DMS79 (cell line): ENCODE measurements around the gene CCDC106.
A peak's percentile ranks its signal among the peaks of the same experiment; 100 is the strongest.

Source experiments
- DNase-seq: peaks from one replicate; lab custom pipeline; 2025; lab: John Stamatoyannopoulos, UW

CCDC106 gene

GRCh38 chr19:55650602-55651230 lies 2.7 kb downstream of the CCDC106 start:
- no peak for DNase-seq

GRCh38 chr19:55651236-55651635 lies 3.2 kb downstream of the CCDC106 start:
- DNase-seq: no peak

- DNase-seq: no peak
These were observed 4.5 kb downstream of the CCDC106 start for GRCh38 chr19:55652311-55653128.

- peak; percentile 98 for DNase-seq
These were observed 5.8 kb downstream of the CCDC106 start for GRCh38 chr19:55653651-55654322.

- peak; percentile 97 for DNase-seq
These were observed 6.4 kb downstream of the CCDC106 start for GRCh38 chr19:55654323-55654867.

GRCh38 chr19:55654868-55655647 lies 7.0 kb downstream of the CCDC106 start, which contains the start of gene U2AF2:
U2AF2 (plus strand) TSS chr19:55655035; CDS start chr19:55655105, 70 bp downstream.
- peak; percentile 73 for DNase-seq

GRCh38 chr19:55655648-55656040 lies 7.6 kb downstream of the CCDC106 start:
- DNase-seq: no peak

- no peak for DNase-seq
These were observed 8.5 kb downstream of the CCDC106 start for GRCh38 chr19:55656552-55656951.

GRCh38 chr19:55656988-55657747 lies 9.2 kb downstream of the CCDC106 start:
- DNase-seq: no peak

- DNase-seq: no peak
These were observed 10.9 kb downstream of the CCDC106 start for GRCh38 chr19:55658846-55659459.

GRCh38 chr19:55659822-55660221 lies 11.8 kb downstream of the CCDC106 start:
- no peak for DNase-seq

GRCh38 chr19:55660404-55660803 lies 12.4 kb downstream of the CCDC106 start:
- no peak for DNase-seq

- no peak for DNase-seq
These were observed 13.0 kb downstream of the CCDC106 start for GRCh38 chr19:55660991-55661390.

- no peak for DNase-seq
These were observed 13.8 kb downstream of the CCDC106 start for GRCh38 chr19:55661826-55662225.

GRCh38 chr19:55663846-55664536 lies 16.0 kb downstream of the CCDC106 start:
- DNase-seq: no peak

GRCh38 chr19:55666343-55667005 lies 18.5 kb downstream of the CCDC106 start:
- no peak for DNase-seq

GRCh38 chr19:55667006-55667381 lies 19.0 kb downstream of the CCDC106 start:
- DNase-seq: no peak

GRCh38 chr19:55667511-55667910 lies 19.5 kb downstream of the CCDC106 start:
- no peak for DNase-seq

GRCh38 chr19:55667958-55668357 lies 19.9 kb downstream of the CCDC106 start:
- no peak for DNase-seq
